AG09309 (cell line): Measurements from ENCODE around the gene HTT.
A peak's percentile ranks its signal among the peaks of the same experiment; 100 is the strongest.

ENCODE experiments used
- DNase-seq: peaks from one replicate; pipeline ENCODE4 v3.0.0-alpha.2; 2010; ENCODE audit warnings: low read depth
- H3K4me3 ChIP-seq: 2 replicates; pipeline ENCODE4 v1.5.1; 2011; ENCODE audit warnings: mild to moderate bottlenecking, low read depth, low read length, moderate library complexity; ENCODE audit not compliant: control insufficient read depth
- CTCF ChIP-seq: IDR thresholded peaks from 2 replicates; pipeline ENCODE4 v1.5.1; 2011; ENCODE audit warnings: mild to moderate bottlenecking, low read depth, low read length, inconsistent platforms; ENCODE audit not compliant: insufficient read depth, control insufficient read depth; ENCODE audit errors: missing control alignments

HTT gene

GRCh38 chr4:3098346-3098745 is 23.9 kb downstream of the HTT start:
- TF ChIP-seq CTCF = no peak

GRCh38 chr4:3106339-3107186 is 32.1 kb downstream of the HTT start:
- peak; percentile 70 for DNase-seq
- peak; percentile 99 for TF ChIP-seq CTCF
- no peak overlapping the region for H3K4me3 ChIP-seq

More at GRCh38 chr4:3098346-3098745, 23.9 kb downstream of the HTT start:
- no peak overlapping the region for H3K4me3 ChIP-seq
- DNase-seq = no peak

- no peak for TF ChIP-seq CTCF
- no peak for DNase-seq
- no peak overlapping the region for H3K4me3 ChIP-seq
These were observed 32.8 kb downstream of the HTT start for GRCh38 chr4:3107271-3107670.

- no peak for DNase-seq
- TF ChIP-seq CTCF = no peak
- H3K4me3 ChIP-seq = no peak overlapping the region
These were observed 33.2 kb downstream of the HTT start for GRCh38 chr4:3107691-3108121.

GRCh38 chr4:3108211-3108610 is 33.7 kb downstream of the HTT start:
- H3K4me3 ChIP-seq = no peak overlapping the region
- peak; percentile 49 for DNase-seq
- no peak for TF ChIP-seq CTCF

- H3K4me3 ChIP-seq = no peak overlapping the region
- no peak for DNase-seq
- no peak for TF ChIP-seq CTCF
These were observed 37.0 kb downstream of the HTT start for GRCh38 chr4:3111461-3111860.
